Breast epithelium (tissue), 3 donors: ENCODE results near the gene THBS2.

Experiments
- POLR2A ChIP-seq: fragments of 450-650 bp; IDR thresholded peaks from one replicate; pipeline ENCODE4 v1.6.1; 2016; ENCODE audit warnings: antibody characterized with exemption, mild to moderate bottlenecking, moderate library complexity
- TF ChIP-seq, protein P1 (sequence below), 3 donors: fragments of 450-650 bp; IDR thresholded peaks; one replicate each; pipeline ENCODE4 v1.5.1; 2016 to 2017; ENCODE audit warnings: antibody characterized with exemption in 3 of 3, mild to moderate bottlenecking in 3 of 3, moderate library complexity in 3 of 3

DNA sequence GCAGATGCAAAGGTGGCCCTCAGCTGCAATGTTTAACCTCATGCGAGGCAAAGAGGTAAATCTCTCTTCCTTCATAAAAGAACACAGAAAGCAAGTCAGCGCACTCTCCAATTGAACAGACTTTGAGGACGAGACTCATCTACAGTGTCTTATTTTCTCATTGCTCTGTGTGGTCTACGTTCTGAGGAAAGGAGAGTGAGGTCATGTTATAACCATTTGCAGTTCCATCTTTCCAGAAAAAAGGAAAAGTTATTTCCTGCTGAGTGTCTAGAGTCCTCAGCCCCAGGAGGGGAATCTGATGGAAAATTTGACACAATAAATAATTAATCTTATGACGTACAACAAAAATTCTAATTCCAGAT is 35.6 kb upstream of the THBS2 start:
- TF ChIP-seq POLR2A, result no peak
- TF ChIP-seq, protein P1, sequence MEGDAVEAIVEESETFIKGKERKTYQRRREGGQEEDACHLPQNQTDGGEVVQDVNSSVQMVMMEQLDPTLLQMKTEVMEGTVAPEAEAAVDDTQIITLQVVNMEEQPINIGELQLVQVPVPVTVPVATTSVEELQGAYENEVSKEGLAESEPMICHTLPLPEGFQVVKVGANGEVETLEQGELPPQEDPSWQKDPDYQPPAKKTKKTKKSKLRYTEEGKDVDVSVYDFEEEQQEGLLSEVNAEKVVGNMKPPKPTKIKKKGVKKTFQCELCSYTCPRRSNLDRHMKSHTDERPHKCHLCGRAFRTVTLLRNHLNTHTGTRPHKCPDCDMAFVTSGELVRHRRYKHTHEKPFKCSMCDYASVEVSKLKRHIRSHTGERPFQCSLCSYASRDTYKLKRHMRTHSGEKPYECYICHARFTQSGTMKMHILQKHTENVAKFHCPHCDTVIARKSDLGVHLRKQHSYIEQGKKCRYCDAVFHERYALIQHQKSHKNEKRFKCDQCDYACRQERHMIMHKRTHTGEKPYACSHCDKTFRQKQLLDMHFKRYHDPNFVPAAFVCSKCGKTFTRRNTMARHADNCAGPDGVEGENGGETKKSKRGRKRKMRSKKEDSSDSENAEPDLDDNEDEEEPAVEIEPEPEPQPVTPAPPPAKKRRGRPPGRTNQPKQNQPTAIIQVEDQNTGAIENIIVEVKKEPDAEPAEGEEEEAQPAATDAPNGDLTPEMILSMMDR (IDR thresholded peaks at IDR 0.05), result no peak
